VCaP (cell line): ENCODE results near the gene FAM120C.

ENCODE experiments used
- H3K27ac ChIP-seq: fragments of 450-650 bp; 2 replicates; pipeline ENCODE4 v1.5.1; 2017
- TF ChIP-seq, protein P1 (sequence below): fragments of 450-650 bp; conservative IDR thresholded peaks from 2 replicates; pipeline ENCODE4 v1.5.1; 2017; ENCODE audit warnings: mild to moderate bottlenecking, moderate library complexity

FAM120C gene

DNA sequence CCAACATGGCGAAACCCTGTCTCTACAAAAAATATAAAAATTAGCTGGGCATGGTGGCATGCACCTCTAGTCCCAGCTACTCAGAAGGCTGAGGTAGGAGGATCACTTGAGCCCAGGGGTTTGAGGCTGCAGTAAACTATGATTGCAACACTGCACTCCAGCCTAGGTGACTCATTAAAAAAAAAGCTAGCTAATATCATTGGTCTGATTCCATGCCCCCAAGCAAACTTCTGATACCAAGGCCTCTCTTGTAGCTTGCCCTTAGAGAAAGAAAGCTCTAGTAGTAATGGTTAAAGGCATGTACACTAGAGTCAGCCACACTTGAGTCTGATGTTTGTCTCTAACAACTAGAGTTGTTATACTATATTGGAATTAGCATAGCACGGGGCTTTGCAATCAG, 106.2 kb downstream of the FAM120C start:
- TF ChIP-seq, protein P1, sequence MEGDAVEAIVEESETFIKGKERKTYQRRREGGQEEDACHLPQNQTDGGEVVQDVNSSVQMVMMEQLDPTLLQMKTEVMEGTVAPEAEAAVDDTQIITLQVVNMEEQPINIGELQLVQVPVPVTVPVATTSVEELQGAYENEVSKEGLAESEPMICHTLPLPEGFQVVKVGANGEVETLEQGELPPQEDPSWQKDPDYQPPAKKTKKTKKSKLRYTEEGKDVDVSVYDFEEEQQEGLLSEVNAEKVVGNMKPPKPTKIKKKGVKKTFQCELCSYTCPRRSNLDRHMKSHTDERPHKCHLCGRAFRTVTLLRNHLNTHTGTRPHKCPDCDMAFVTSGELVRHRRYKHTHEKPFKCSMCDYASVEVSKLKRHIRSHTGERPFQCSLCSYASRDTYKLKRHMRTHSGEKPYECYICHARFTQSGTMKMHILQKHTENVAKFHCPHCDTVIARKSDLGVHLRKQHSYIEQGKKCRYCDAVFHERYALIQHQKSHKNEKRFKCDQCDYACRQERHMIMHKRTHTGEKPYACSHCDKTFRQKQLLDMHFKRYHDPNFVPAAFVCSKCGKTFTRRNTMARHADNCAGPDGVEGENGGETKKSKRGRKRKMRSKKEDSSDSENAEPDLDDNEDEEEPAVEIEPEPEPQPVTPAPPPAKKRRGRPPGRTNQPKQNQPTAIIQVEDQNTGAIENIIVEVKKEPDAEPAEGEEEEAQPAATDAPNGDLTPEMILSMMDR = no peak
- no peak overlapping the region for H3K27ac ChIP-seq

DNA sequence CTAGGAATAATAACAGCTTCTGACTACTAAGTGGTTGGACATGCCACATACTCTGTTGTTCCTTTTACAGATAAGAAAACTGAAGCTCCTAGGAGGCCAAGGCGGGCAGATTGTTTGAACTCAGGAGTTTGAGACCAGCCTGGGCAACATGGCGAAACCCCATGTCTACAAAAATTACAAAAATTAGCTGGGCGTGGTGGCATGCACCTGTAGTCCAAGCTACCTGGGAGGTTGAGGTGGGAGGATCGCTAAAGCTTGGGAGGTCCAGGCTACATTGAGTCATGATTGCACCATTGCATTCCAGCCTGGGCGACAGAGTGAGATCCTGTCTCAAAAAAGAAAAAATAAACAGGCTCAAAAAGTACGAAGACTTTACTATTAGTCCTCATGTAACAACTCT, 108.2 kb downstream of the FAM120C start:
- TF ChIP-seq, protein P1 = no peak
- no peak overlapping the region for H3K27ac ChIP-seq

DNA sequence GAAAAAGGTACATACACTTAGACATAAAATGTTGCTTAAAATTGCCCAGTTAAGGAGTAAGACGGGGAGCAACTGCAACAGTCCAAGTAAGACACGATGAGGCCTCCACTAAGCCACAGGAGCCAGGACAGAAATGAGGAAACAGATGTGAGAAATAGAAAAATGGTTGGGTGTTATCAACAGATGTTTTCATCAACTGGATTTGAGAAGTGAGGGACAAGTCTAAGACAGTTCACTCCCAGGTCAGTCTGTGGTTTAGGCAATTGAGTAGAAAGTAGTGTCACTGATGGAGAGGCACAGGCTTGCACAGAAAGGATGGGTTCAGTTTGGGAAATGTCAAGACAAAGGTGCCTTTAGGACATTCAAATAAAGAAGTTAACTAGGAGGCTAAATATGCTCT, 115.3 kb downstream of the FAM120C start:
- no peak overlapping the region for H3K27ac ChIP-seq
- TF ChIP-seq, protein P1 = no peak

DNA sequence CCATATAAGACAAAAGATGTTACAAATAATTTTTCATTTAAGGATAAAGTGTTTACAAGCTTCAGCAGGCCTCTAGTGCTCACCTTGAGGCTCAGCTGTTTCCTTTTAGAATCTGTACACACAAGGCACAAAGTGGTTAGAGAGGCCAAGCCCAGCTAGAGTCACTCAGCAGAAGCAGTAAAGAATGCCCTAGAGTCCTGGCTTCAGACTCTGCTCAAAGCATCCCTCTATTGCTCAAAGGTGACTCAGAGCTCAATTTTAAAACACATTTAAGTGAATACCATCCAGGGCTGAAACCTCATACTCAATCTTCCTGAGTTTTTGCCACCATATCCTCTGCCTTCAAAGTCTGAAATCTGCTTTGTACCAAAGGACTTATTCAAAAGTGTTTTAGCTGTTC, 116.2 kb downstream of the FAM120C start:
- no peak overlapping the region for H3K27ac ChIP-seq
- TF ChIP-seq, protein P1 = no peak

DNA sequence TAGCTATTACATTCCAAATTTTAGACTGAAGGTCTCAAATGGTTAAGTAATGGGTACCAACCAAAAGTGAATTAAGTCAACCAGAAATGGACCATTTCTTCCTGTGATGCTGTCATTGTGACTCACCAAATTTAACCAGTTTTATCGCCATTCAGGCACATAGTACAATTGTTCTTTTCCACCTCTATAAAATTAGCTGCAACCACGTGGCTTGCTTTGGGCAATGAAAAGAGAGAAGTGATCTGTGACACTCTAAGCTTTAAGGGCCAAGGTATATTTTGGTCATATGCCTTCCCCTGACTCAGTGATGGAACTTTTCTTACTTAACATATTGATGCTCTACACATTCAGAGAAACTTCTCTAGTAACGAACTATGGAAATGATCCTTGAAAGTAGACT, 118.5 kb downstream of the FAM120C start:
- TF ChIP-seq, protein P1 = no peak
- no peak overlapping the region for H3K27ac ChIP-seq

DNA sequence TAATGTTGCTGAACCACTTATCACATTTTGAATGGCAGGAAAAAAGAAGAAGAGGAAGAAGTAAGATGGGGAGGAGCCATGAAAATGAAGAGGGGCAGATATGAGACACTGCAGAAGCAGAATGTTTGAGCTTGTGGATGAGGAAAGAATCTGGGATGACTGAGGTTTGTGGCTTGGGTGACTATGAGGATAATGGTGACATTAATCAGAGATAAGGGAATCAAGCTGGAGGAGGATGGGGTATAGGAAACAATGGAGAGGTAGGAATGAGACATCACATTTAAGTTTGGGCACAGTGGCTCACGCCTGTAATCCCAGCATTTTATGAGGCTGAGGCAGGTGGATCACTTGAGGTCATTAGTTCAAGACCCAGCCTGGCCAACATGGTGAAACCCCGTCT, 119.7 kb downstream of the FAM120C start:
- H3K27ac ChIP-seq = no peak overlapping the region
- TF ChIP-seq, protein P1 = no peak

DNA sequence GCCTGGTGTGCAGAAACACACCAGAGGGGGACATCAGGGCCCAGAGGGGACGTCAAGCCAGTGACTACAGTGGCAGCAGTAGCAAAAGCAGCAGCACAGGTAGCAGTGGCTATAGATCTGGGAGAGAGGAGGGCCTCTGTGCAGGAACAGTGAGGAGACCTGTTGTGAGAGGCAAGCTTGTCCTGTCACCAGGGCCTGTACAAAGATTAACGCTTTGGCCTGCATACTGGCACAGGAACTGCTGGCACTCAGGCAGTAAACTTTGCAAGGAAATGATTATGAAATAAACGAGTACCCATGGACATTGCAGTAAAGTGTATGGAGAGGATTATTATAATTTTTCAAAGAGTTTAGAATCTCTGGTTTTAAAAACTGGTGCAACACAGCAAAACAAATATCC, 133.3 kb downstream of the FAM120C start:
- TF ChIP-seq, protein P1 = no peak
- no peak overlapping the region; the same call in 1 of the 2 replicates for H3K27ac ChIP-seq

DNA sequence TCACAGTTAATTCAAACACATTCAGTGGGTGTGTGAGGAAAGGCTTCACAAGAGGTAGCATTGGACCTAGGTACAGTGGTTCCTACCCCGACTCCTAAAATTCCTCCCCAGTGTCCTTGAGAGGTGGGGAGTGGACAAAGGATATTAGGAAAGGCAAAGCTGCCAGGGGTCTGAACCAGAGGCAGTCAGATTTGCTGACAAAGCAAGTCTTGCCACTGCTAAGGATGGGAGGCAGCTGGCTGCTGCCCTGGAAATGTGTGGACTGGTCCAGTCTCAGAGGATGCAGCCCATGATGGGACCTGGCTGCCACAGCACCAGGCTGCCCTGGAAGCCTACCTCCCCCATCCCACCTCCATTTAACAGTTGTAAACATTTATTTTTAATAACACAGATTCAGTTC, 134.6 kb downstream of the FAM120C start:
- H3K27ac ChIP-seq = no peak overlapping the region
- TF ChIP-seq, protein P1 = no peak
